ENCODE measurements around the gene THSD4. TPM values are rescaled to one million over a fixed set of nuclear protein-coding genes. Genes with fewer than 3 reads are reported as not detected.
A peak's percentile ranks its signal among the peaks of the same experiment; 100 is the strongest.

THSD4 gene
- total RNA-seq, 1 experiment from 2014 or later: 29.0 TPM

DNA sequence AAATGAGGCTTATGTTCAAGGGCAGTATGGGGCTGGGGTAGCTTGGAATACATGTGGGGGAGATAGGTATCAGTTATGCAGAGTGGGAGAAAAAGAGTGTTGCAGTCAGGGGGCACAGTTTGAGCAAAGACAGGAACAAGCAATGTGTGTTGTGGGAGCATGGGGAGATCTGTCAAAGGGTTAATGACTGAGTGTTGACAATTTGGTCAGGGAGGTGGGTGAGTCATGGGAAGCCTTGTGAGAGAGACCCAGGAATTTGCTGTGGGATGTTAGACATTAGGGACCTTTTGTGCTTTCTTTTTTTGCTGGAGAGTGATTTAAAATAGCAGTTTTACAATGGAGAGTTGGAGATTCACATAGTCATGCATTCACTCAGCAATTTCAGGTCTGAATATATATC is 473.5 kb downstream of the THSD4 start:
- TF ChIP-seq EZH2 (IDR thresholded peaks at IDR 0.05; ENCODE audit: low read length, unreplicated experiment) (no peak), EZH2phosphoT487 (IDR thresholded peaks at IDR 0.05; ENCODE audit: borderline replicate concordance, low read length) (no peak)
- TF ChIP-seq, protein P1, sequence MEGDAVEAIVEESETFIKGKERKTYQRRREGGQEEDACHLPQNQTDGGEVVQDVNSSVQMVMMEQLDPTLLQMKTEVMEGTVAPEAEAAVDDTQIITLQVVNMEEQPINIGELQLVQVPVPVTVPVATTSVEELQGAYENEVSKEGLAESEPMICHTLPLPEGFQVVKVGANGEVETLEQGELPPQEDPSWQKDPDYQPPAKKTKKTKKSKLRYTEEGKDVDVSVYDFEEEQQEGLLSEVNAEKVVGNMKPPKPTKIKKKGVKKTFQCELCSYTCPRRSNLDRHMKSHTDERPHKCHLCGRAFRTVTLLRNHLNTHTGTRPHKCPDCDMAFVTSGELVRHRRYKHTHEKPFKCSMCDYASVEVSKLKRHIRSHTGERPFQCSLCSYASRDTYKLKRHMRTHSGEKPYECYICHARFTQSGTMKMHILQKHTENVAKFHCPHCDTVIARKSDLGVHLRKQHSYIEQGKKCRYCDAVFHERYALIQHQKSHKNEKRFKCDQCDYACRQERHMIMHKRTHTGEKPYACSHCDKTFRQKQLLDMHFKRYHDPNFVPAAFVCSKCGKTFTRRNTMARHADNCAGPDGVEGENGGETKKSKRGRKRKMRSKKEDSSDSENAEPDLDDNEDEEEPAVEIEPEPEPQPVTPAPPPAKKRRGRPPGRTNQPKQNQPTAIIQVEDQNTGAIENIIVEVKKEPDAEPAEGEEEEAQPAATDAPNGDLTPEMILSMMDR (conservative IDR thresholded peaks at IDR 0.05; ENCODE audit: low read depth, low read length): no peak
- no peaks in the 10 kb centered on the region for H3F3A ChIP-seq (ENCODE audit: low read length, unreplicated experiment)
- H3K9me2 ChIP-seq (replicated peaks; ENCODE audit: low read length): no peaks in the 10 kb centered on the region
- 0 out of 2 replicates have a peak, but pooled peaks cover 5% of the 10 kb centered on the region for H3K79me2 ChIP-seq (ENCODE audit: low read length)
- no TSS peak for BruUV-seq (replicated peaks)
- peaks cover 4% of the 10 kb centered on the region; the same call in 1 of the 2 replicates for H3K36me3 ChIP-seq (ENCODE audit: low read depth, low read length)
- ChIA-PET POLR2A (ENCODE audit: unreplicated experiment) (no interaction called here), CTCF (no interaction called here)
- 0 out of 2 replicates have a peak, but pooled peaks cover 6% of the 10 kb centered on the region for H3K9me3 ChIP-seq (ENCODE audit: low read length)
- no peak overlapping the region for H3K4me3 ChIP-seq (ENCODE audit: low read length)
- no peaks in the 10 kb centered on the region for H3K27me3 ChIP-seq (ENCODE audit: low read length)
- H3K4me2 ChIP-seq (ENCODE audit: low read length): peak overlapping the region; percentile 66
- DNase-seq: peak; percentile 77
- peaks cover 5% of the 10 kb centered on the region; the same call in 1 of the 2 replicates for H4K20me1 ChIP-seq (ENCODE audit: low read length)
- intact Hi-C loops (cut with micrococcal nuclease): no loop called here
- H3K4me1 ChIP-seq (ENCODE audit: insufficient read depth, low read length): peaks cover 8% of the 10 kb centered on the region
- peak; percentile 90 for ATAC-seq
- H3K27ac ChIP-seq (ENCODE audit: low read length): no peak overlapping the region
- no peak overlapping the region for H2AFZ ChIP-seq (ENCODE audit: low read length)
- H3K9ac ChIP-seq (ENCODE audit: low read length): no peak overlapping the region

DNA sequence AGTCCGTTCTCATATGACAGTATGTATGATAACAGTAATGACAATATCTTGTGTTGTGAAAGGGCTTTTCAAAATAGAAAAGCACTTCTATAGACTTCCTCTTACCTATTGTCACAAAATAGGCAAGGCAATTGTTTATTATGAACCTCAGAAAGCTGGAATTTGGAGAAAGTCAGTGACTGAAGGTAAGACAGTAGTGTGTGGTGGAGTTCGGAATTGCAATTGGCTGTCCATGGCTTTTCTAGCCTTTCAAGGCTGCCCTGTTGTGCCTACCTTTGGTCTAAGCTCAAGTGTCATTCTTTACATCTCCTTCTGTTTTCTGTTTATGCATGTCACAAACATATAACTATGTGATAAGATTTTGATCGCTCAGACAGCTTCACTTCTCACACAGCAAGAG is 475.8 kb downstream of the THSD4 start:
- no peak overlapping the region for H2AFZ ChIP-seq (ENCODE audit: low read length)
- H3K4me3 ChIP-seq (ENCODE audit: low read length): no peak overlapping the region
- 0 out of 2 replicates have a peak, but pooled peaks cover 5% of the 10 kb centered on the region for H3K79me2 ChIP-seq (ENCODE audit: low read length)
- no peaks in the 10 kb centered on the region for H3K9me2 ChIP-seq (replicated peaks; ENCODE audit: low read length)
- BruUV-seq (replicated peaks): no TSS peak
- DNase-seq (peak; percentile 27), ATAC-seq (no peak)
- no peaks in the 10 kb centered on the region for H3K9me3 ChIP-seq (ENCODE audit: low read length)
- intact Hi-C loops (cut with micrococcal nuclease): no loop called here
- ChIA-PET CTCF (interaction anchor here (0.7 kb wide), 1 partner anchor 16 kb away, joined by 5 read pairs; no protein-coding TSS in a partner anchor), POLR2A (ENCODE audit: unreplicated experiment) (no interaction called here)
- peaks cover 8% of the 10 kb centered on the region for H3K4me1 ChIP-seq (ENCODE audit: insufficient read depth, low read length)
- H3K4me2 ChIP-seq (ENCODE audit: low read length): no peak overlapping the region
- peaks cover 5% of the 10 kb centered on the region; the same call in 1 of the 2 replicates for H4K20me1 ChIP-seq (ENCODE audit: low read length)
- no peaks in the 10 kb centered on the region for H3K36me3 ChIP-seq (ENCODE audit: low read depth, low read length)
- TF ChIP-seq EZH2phosphoT487 (IDR thresholded peaks at IDR 0.05; ENCODE audit: borderline replicate concordance, low read length): no peak
- TF ChIP-seq EZH2 (IDR thresholded peaks at IDR 0.05; ENCODE audit: low read length, unreplicated experiment): no peak
- TF ChIP-seq, protein P1 (conservative IDR thresholded peaks at IDR 0.05; ENCODE audit: low read depth, low read length): peak; percentile 24; the same call in 1 of the 2 replicates
- H3F3A ChIP-seq (ENCODE audit: low read length, unreplicated experiment): no peaks in the 10 kb centered on the region
- no peaks in the 10 kb centered on the region for H3K27me3 ChIP-seq (ENCODE audit: low read length)
- H3K27ac ChIP-seq (ENCODE audit: low read length): no peak overlapping the region
- no peak overlapping the region for H3K9ac ChIP-seq (ENCODE audit: low read length)

DNA sequence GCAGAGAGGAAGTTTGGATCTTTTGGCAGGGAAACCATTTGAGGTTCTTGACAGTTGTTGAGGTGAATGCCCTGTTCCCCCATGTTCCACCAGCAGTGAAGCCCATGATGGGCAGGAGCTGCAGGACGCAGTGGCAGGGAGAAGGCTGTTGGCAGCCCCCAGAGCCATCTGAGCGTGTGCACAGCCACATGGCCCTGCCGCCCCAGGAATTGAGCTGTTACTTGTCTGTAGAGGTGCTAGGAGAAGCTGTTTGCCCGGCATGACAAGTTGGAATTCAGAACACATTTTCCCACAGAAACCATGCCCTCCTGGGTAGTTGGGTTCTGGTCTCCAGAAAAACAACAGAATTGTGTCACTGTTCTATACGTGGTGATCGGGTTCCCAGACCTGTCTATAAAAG is 476.9 kb downstream of the THSD4 start:
- CTCF ChIA-PET: no interaction called here
- BruUV-seq (replicated peaks): no TSS peak
- Histone ChIP-seq H3K27ac (ENCODE audit: low read length) (no peak overlapping the region), H3K4me3 (ENCODE audit: low read length) (no peak overlapping the region), H3K9ac (ENCODE audit: low read length) (no peak overlapping the region), H3K36me3 (ENCODE audit: low read depth, low read length) (no peaks in the 10 kb centered on the region), H3F3A (ENCODE audit: low read length, unreplicated experiment) (no peaks in the 10 kb centered on the region), H2AFZ (ENCODE audit: low read length) (no peak overlapping the region), H3K9me3 (ENCODE audit: low read length) (no peaks in the 10 kb centered on the region), H3K27me3 (ENCODE audit: low read length) (no peaks in the 10 kb centered on the region), H3K4me1 (ENCODE audit: insufficient read depth, low read length) (peaks cover 8% of the 10 kb centered on the region), H3K9me2 (replicated peaks; ENCODE audit: low read length) (no peaks in the 10 kb centered on the region), H3K4me2 (ENCODE audit: low read length) (no peak overlapping the region), H4K20me1 (ENCODE audit: low read length) (peaks cover 5% of the 10 kb centered on the region; the same call in 1 of the 2 replicates), H3K79me2 (ENCODE audit: low read length) (0 out of 2 replicates have a peak, but pooled peaks cover 5% of the 10 kb centered on the region)
- POLR2A ChIA-PET (ENCODE audit: unreplicated experiment): no interaction called here
- intact Hi-C loops (cut with micrococcal nuclease): no loop called here
- DNase-seq: no peak
- TF ChIP-seq EZH2 (IDR thresholded peaks at IDR 0.05; ENCODE audit: low read length, unreplicated experiment) (no peak), EZH2phosphoT487 (IDR thresholded peaks at IDR 0.05; ENCODE audit: borderline replicate concordance, low read length) (no peak)
- TF ChIP-seq, protein P1 (conservative IDR thresholded peaks at IDR 0.05; ENCODE audit: low read depth, low read length): no peak
- ATAC-seq: no peak
